ENCODE measurements around the gene LCP2.

DNA sequence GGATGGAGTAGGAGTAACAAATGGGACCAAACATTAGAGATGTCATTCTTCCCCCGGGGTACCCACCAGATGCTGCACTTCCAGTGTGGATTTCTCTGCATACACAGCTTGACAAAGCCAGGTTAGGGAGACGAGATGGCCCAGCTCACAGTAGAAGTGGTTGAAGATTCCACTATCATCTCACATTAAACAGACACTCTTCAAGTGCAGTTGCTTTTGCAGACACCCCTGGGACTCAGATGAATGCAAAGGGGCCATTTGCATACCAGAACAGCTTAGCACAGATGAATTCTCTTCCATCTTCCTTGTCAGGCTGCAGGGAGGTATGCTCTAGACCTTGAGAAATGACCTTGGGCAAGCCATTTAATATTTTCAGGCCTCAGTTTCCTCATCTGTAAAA, 77.4 kb downstream of the LCP2 start:
- TF ChIP-seq CTCF (IDR thresholded peaks at IDR 0.05) (no peak), POLR2AphosphoS5 (IDR thresholded peaks at IDR 0.05; ENCODE audit: low read depth, low read length) (no peak), TCF7L2 (IDR thresholded peaks at IDR 0.05; ENCODE audit: low read depth, low read length) (no peak), SIN3A (IDR thresholded peaks at IDR 0.05; ENCODE audit: borderline replicate concordance, insufficient read depth, low read depth, low read length) (no peak)

All from Panc1 (cell line).